GM12892 (cell line): Measurements from ENCODE around the gene GPR153.

Experiments
- POLR2A ChIP-seq: IDR thresholded peaks from 2 replicates; pipeline ENCODE4 v1.6.1; 2011; ENCODE audit warnings: low read depth, low read length, control low read depth
- POLR2AphosphoS5 ChIP-seq: IDR thresholded peaks from 2 replicates; pipeline ENCODE4 v1.6.1; 2011; ENCODE audit warnings: low read depth, low read length, control low read depth
- TAF1 ChIP-seq: IDR thresholded peaks from 2 replicates; pipeline ENCODE4 v1.6.1; 2011; ENCODE audit warnings: low read depth, mild to moderate bottlenecking, control low read depth, low read length, borderline replicate concordance

DNA sequence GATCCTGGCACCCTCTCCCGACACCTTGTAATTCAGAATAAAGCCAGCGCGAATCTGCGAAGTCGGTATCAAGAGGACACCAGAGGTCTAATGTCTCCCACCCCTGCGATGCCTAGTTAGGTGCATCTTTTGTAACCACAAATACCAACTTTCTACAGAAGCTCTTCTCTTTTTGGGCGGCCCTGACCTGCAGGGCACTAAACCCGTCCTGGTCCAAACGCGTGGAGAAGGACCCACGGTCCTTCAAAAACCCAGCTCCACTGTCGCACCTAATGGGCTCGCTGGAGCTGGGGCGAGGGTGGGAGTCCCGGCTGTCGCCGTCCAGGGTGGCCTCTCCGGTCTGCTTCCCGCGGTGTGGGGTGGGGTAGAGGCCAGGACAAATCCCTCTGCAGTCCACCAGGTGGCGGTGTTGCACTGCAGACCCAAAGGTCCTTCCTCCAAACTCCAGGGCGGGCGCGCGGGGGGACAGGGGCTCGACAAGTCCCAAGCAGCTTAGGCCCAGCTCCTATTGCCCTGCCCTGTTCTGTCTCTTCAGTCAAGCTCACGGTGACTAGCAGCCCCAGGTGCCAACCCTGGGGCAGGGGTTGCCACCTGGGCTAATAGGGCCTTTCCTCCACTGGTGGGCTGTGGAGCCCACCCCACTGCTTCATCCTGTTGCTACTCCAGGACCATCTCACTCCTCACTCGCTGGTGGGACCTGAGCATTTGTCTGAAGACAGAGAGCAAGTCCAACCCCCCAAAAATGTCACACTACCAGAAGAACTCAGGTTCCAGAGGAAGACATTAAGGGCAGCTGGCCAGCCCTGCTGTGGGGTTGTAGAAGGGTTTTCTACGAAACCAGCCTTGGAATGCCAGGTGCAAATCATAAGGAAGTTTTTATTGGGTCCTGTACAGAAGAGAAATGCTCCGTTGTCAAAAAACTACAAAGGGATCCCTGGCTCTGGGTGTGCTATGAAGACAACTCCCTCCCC is 14.1 kb downstream of the GPR153 start:
- TF ChIP-seq POLR2A (no peak), POLR2AphosphoS5 (no peak), TAF1 (no peak)
